Jurkat, Clone E6-1 (cell line): ENCODE data around the gene CCDC85B.

ENCODE experiments used
- DNase-seq: peaks from one replicate; pipeline ENCODE4 v3.0.0-alpha.2; 2011; ENCODE audit warnings: low read depth, low spot score
- H3K4me3 ChIP-seq: 2 replicates; pipeline ENCODE4 v1.5.1; 2011; ENCODE audit warnings: mild to moderate bottlenecking, low read length, control low read depth, moderate library complexity

The CCDC85B gene

GRCh38 chr11:65919141-65919572 lies 28.7 kb downstream of the CCDC85B start, which contains the start of gene DRAP1:
TSS of gene DRAP1 (plus strand) at chr11:65919426. CDS start at chr11:65919502, 76 bp downstream.
- DNase-seq, result peak; percentile 93

GRCh38 chr11:65919573-65920371 lies 29.3 kb downstream of the CCDC85B start:
- H3K4me3 ChIP-seq, result peak overlapping the region; percentile 66
- DNase-seq, result no peak

More at GRCh38 chr11:65919141-65919572, 28.7 kb downstream of the CCDC85B start, which contains the start of gene DRAP1:
- peak within 1 kb of the TSS; percentile 88 for H3K4me3 ChIP-seq

- DNase-seq, result no peak
- peak overlapping the region; percentile 66 for H3K4me3 ChIP-seq
Observed at GRCh38 chr11:65920372-65920802, 29.9 kb downstream of the CCDC85B start.

GRCh38 chr11:65921033-65921555 lies 30.6 kb downstream of the CCDC85B start:
- H3K4me3 ChIP-seq, result no peak overlapping the region
- no peak for DNase-seq

DNA sequence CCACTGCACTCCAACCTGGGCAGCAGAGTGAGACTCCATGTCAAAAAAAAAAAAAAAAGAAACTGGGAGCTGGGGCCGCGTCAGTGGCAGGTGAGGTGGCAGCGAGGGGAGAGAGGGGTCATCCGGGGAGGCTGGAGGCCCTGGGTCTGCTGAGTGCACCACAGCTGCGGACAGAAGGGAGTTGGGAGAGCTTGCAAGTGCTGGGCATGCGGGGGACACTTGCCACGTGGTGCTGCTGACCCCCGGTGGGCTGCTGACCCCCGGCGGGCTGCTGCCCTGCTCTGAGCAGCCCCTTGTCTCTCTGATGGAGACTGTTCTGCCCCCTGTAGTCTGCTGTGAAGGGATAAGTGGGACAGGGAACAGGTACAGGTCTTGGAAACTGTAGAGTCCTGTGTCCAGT lies 31.4 kb downstream of the CCDC85B start:
- no peak overlapping the region for H3K4me3 ChIP-seq
- no peak for DNase-seq

DNA sequence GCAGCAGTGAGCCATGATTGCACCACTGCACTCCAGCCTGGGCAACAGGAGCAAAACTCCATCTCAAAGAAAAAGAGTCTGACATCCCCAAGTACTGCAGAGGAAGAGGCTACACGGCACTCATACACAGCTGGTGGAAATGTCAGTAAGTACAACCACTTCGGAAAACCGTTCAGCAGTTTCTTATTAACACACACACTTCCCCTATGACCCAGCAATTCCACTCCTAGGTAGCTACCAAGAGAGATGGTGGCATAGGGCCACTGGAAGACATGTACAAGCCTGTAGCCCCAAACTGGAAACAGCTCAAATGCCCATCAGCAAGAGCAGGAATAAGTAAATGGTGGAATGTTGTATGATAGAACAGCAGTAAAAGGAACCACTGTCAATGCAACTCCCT lies 32.1 kb downstream of the CCDC85B start:
- no peak for DNase-seq
- no peak overlapping the region for H3K4me3 ChIP-seq

GRCh38 chr11:65925397-65925796 lies 34.9 kb downstream of the CCDC85B start:
- DNase-seq, result no peak
- H3K4me3 ChIP-seq, result no peak overlapping the region

- peak overlapping the region; percentile 36 for H3K4me3 ChIP-seq
- DNase-seq, result peak; percentile 95
Observed at GRCh38 chr11:65927904-65928397, 37.5 kb downstream of the CCDC85B start.

DNA sequence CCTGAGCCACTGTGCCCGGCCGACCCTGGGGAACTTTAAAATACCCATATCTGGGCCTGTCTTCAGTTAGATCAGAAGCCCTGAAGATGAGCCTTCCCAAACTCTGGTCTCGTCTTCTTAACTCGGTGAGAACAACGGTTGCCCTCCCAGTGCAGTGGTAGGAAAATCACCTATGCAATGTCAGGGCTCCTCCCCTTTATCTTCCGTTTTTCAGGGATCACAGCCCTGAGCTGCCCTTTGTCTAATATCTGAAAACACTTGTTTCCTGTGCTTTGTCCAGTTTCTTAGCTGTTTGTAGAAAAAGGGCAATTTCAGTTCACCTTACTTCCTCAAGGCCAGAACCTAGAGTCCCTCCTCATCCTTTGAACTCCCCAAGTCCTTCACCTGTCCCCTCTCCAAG lies 38.2 kb downstream of the CCDC85B start:
- peak overlapping the region; percentile 20; the same call in 1 of the 2 replicates for H3K4me3 ChIP-seq
- DNase-seq, result no peak

DNA sequence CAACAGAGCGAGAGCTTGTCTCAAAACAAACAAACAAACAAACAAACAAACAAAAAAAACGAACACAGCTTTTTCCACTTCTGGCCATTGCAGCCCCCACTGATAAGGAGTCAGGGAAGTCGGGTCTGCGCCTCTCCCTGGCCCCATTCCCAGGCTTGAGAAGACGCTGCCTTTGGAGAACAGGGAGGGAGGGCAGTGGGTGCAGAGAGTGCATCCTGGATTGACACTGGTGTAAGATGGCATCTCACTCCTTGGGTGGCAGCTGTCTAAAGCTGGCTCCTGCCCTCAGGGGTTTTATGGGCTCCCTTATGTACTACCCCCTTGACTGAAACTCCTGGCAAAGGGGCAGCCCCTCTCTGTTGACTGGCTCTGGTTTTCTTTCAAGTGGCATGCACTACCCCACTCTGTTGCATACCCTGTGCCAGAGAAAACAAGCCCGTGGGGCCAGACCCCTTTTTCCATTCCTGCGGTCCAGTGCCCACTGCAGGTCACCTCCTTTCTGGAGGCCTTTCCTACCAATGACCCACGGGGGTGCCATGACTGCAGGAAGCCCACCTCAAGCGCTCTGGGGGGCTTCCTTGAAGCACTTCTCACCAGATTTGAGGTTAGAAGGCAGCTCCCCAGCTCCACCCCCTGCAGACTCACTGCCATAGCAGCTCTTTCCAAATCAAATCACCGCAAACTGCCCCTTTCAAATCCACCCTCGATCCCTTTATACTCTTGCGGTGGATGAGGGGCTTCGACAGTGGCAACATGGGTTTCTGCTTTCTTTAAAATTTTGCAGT lies 41.5 kb downstream of the CCDC85B start:
- no peak for DNase-seq
- H3K4me3 ChIP-seq, result no peak overlapping the region

DNA sequence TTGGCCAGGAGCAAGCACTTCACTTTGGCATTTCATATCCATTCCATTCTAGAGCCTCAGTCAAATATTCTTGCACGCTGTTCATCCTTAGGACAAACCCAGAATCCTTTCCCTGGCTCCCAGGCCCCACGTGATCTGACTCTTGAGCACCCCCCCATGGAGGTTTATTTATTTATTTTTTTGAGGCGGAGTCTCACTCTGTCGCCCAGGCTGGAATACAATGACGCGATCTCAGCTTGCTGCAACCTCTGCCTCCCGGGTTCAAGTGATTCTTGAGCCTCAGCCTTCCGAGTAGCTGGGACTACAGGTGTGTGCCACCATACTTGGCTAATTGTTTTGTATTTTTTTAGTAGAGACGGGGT lies 42.1 kb downstream of the CCDC85B start:
- no peak for DNase-seq
- no peak overlapping the region for H3K4me3 ChIP-seq

DNA sequence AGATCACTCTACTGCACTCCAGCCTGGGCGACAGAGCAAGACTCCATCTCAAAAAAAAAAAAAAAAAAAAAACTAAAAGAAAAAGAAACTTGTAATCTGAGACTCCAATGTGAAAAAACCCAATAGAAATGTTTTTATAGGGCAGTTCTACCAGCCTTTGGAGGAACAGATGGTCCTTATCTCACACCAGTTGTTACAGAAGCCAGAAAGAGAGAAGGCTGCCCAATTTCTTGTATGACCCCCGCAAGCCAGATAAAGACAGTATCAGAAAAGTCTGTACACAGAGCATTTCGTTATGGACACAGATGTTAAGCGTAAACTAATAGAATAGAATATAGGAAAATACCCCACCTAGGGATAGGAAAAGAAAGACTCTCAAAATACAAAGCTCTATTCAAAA lies 43.5 kb downstream of the CCDC85B start:
- no peak overlapping the region for H3K4me3 ChIP-seq
- no peak for DNase-seq

- H3K4me3 ChIP-seq, result no peak overlapping the region
- DNase-seq, result no peak
Observed at GRCh38 chr11:65937766-65938165, 47.3 kb downstream of the CCDC85B start.
